ENCODE data around the gene SH3PXD2A.

SH3PXD2A gene

DNA sequence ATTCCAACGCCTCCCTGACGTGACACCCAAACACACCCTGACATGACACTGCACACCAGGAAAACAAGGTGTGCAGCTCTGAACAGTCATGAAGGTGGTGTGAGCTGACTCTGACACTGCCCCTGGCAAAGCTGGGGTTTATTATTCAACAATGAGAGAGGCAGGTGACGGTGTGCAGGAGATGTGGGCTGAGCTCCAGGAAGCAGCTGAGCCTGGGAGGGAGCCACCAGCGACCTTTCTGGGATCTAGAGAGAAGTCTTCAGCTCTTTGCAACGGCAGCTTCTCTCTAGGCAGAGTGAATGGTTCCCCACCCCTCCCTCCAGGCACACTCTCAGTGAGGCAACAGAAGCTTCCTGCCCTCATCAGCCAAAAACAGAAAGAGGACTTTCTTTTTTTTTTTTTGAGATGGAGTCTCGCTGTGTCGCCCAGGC, 65.6 kb downstream of the SH3PXD2A start:
- no peak overlapping the region for H3K4me3 ChIP-seq (ENCODE audit: low read depth, low read length)
- TF ChIP-seq, protein P1, sequence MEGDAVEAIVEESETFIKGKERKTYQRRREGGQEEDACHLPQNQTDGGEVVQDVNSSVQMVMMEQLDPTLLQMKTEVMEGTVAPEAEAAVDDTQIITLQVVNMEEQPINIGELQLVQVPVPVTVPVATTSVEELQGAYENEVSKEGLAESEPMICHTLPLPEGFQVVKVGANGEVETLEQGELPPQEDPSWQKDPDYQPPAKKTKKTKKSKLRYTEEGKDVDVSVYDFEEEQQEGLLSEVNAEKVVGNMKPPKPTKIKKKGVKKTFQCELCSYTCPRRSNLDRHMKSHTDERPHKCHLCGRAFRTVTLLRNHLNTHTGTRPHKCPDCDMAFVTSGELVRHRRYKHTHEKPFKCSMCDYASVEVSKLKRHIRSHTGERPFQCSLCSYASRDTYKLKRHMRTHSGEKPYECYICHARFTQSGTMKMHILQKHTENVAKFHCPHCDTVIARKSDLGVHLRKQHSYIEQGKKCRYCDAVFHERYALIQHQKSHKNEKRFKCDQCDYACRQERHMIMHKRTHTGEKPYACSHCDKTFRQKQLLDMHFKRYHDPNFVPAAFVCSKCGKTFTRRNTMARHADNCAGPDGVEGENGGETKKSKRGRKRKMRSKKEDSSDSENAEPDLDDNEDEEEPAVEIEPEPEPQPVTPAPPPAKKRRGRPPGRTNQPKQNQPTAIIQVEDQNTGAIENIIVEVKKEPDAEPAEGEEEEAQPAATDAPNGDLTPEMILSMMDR (IDR thresholded peaks at IDR 0.05; ENCODE audit: low read depth, low read length, missing control alignments): no peak
- in situ Hi-C loops (cut with HindIII; ENCODE audit: low sequenced_read_pairs): loop anchor here (5.0 kb wide), 2 partner anchors 47 to 53 kb away; no protein-coding TSS in a partner anchor
- no peak for DNase-seq (ENCODE audit: low read depth)

DNA sequence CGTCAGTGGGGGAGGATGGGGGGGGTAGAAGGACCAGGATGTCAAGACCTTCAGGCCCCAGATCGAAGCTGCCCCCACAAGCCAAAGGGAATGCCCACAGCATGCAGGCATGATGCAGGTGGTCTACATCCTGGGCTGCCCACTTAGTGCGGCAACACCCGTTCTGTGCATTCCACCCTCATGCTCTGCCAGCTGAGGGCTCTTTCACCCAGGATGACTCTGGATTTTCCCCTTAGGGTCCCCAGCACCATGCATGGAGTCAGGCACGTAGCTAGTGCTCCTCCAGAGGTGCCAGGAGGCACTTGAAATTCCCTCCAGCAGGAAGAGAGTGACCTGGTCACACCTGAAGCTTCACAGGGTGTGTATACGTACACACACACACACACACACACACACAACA, 66.2 kb downstream of the SH3PXD2A start:
- in situ Hi-C loops (cut with HindIII; ENCODE audit: low sequenced_read_pairs): no loop called here
- H3K4me3 ChIP-seq (ENCODE audit: low read depth, low read length): no peak overlapping the region
- DNase-seq (ENCODE audit: low read depth): no peak
- TF ChIP-seq, protein P1 (IDR thresholded peaks at IDR 0.05; ENCODE audit: low read depth, low read length, missing control alignments): no peak

DNA sequence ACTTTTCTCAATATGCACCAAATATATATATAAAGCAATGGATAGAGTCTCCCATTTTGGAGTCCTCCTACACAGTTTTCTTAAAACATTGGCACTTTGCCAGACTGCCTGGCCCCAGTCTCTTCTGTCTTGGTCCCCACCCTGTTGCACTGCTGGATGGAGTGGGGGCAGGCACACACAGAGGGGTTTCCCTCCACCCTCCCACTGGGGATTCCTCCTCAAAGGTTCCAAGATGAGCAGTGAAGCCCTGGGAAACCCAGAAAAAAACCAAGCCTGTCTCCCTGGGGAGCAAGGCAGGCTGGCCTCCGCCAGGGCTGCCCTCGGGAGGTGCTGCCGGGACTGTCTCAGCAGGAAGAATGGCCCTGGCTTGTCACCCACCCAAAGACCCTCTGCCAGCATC, 68.0 kb downstream of the SH3PXD2A start:
- no peak for DNase-seq (ENCODE audit: low read depth)
- TF ChIP-seq, protein P1 (IDR thresholded peaks at IDR 0.05; ENCODE audit: low read depth, low read length, missing control alignments): no peak
- H3K4me3 ChIP-seq (ENCODE audit: low read depth, low read length): no peak overlapping the region
- in situ Hi-C loops (cut with HindIII; ENCODE audit: low sequenced_read_pairs): no loop called here

DNA sequence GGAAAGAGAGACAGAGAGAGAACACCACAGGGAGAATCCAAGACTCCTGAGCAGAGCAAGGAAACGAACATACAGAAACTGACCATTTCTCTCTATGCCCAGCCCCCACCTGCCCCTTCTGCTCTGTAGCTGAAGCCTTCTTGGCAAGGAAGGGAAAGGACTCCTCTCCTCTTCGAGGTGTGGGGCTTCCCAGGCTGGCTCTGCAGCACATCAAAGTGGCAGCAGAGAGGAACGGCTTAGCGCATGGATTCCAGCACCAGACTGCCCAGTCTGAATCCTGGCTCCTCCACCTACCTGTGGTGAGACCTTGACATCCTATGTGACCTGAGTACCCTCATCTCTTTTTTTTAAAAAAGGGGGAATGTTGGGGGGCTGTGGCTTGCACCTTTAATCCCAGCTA, 69.4 kb downstream of the SH3PXD2A start:
- in situ Hi-C loops (cut with HindIII; ENCODE audit: low sequenced_read_pairs): no loop called here
- no peak for DNase-seq (ENCODE audit: low read depth)
- TF ChIP-seq, protein P1 (IDR thresholded peaks at IDR 0.05; ENCODE audit: low read depth, low read length, missing control alignments): no peak
- H3K4me3 ChIP-seq (ENCODE audit: low read depth, low read length): no peak overlapping the region

DNA sequence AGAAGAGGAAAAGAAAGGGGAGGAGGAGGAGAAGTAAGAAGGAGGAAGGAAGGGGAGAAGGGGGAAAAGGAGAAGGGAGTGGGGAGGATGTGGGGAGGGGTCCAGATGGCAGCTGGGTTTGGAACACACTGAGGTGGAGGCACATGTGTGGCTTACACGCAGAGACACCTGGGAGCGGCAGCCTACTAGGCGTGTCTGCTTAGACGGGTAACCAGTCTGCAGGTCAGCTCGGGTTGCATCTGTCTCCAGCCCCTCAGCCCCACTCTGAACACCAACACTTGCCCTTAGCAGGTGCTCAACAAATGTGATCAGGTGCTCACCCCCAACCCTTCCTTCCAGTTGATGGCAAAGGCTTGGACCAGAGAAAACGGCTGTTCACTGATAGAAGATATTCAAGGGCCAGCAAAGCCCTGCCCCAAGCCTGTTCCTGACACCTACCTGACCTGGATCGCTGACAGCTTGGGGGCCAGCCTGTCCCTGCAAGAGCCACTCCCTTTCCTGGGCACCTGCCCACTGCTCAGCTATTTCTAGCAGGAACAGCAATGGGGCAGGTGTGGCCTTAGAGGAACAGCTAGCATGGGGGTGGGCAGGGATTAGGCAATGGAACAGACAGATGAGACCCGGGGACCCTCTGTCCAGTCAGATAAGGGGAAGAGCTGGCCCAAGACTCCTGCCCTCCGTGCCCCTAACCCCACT, 70.5 kb downstream of the SH3PXD2A start:
- TF ChIP-seq, protein P1 (IDR thresholded peaks at IDR 0.05; ENCODE audit: low read depth, low read length, missing control alignments): no peak
- no peak for DNase-seq (ENCODE audit: low read depth)
- in situ Hi-C loops (cut with HindIII; ENCODE audit: low sequenced_read_pairs): no loop called here
- no peak overlapping the region for H3K4me3 ChIP-seq (ENCODE audit: low read depth, low read length)

DNA sequence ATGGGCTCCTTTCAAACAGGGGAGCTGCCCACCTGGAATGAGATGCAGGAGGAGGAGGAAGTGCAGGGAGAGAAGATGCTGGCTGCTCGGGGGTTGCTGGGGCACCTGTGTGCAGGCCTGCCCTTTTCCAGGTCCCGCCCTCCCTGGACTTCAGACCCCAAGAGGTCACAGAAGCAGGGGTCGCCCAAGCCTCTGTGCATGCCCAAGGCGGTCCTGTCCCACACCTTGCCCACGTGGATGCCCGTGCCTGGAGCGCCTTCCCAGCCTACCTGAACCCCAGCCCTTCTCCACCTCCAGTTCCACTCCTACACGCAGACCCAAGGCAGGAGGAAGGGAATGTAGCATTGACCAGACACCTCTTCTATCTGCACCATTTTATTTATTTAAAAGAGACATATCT, 71.3 kb downstream of the SH3PXD2A start:
- DNase-seq (ENCODE audit: low read depth): no peak
- no peak overlapping the region for H3K4me3 ChIP-seq (ENCODE audit: low read depth, low read length)
- TF ChIP-seq, protein P1 (IDR thresholded peaks at IDR 0.05; ENCODE audit: low read depth, low read length, missing control alignments): no peak
- in situ Hi-C loops (cut with HindIII; ENCODE audit: low sequenced_read_pairs): no loop called here

Data from astrocyte of the cerebellum (primary cell).